T-helper 17 cell (primary cell): ENCODE data around the gene DCTN1. TPM values are rescaled to one million over a fixed set of nuclear protein-coding genes. Genes with fewer than 3 reads are reported as not detected.

Experiments used
- ATAC-seq: fragments of 150-1000 bp; cut with Tn5 transposase; 2 replicates; pipeline ENCODE4 v1.10.0; 2021; ENCODE audit warnings: mild to moderate bottlenecking, moderate library complexity
- DNase-seq, 3 donors: peaks; one replicate each; pipeline versions ENCODE4 v3.0.0 to v3.0.0-alpha.2; 2020 to 2021
- H3K9me3 ChIP-seq: one replicate; pipeline ENCODE4 v1.7.0; 2013; ENCODE audit warnings: low read length, mild to moderate bottlenecking; ENCODE audit not compliant: control insufficient read depth, poor library complexity, severe bottlenecking
- H3K27ac Mint-ChIP-seq: one replicate; pipeline ENCODE4 v1.8.0; 2022; ENCODE audit warnings: mild to moderate bottlenecking, moderate library complexity, mixed read lengths
- H3K27me3 Mint-ChIP-seq: one replicate; pipeline ENCODE4 v1.8.0; 2022; ENCODE audit warnings: mixed read lengths
- H3K36me3 Mint-ChIP-seq: one replicate; pipeline ENCODE4 v1.8.0; 2022; ENCODE audit warnings: low read depth, mixed read lengths
- H3K4me1 Mint-ChIP-seq: one replicate; pipeline ENCODE4 v1.8.0; 2022; ENCODE audit warnings: mild to moderate bottlenecking, mixed read lengths
- H3K4me3 Mint-ChIP-seq: one replicate; pipeline ENCODE4 v1.8.0; 2022; ENCODE audit warnings: mild to moderate bottlenecking, moderate library complexity, mixed read lengths
- total RNA-seq, 4 donors: library from RNA in 2 of 4; stranded (reverse) in 2 of 4; gene quantifications; one replicate each; pipeline ENCODE4 v1.2.3 and lab custom pipeline; 2022 to 2026

The DCTN1 gene
- total RNA-seq, 2 donors from 2014 or later: 78.5 to 85.7 TPM

GRCh38 chr2:74321737-74322136 is 58.4 kb downstream of the DCTN1 start:
- Mint-ChIP-seq H3K27ac (no peak overlapping the region), H3K4me1 (no peaks in the 10 kb centered on the region), H3K27me3 (no peaks in the 10 kb centered on the region), H3K36me3 (peaks cover 6% of the 10 kb centered on the region), H3K4me3 (no peak overlapping the region)
- H3K9me3 ChIP-seq: no peaks in the 10 kb centered on the region
- no peak for DNase-seq
- no peak for ATAC-seq

- H3K4me3 Mint-ChIP-seq: no peak overlapping the region
- no peaks in the 10 kb centered on the region for H3K27me3 Mint-ChIP-seq
- ATAC-seq: no peak
- H3K36me3 Mint-ChIP-seq: peaks cover 5% of the 10 kb centered on the region
- no peak for DNase-seq
- H3K27ac Mint-ChIP-seq: no peak overlapping the region
- no peaks in the 10 kb centered on the region for H3K9me3 ChIP-seq
- no peaks in the 10 kb centered on the region for H3K4me1 Mint-ChIP-seq
Observed at GRCh38 chr2:74317701-74318100, 62.4 kb downstream of the DCTN1 start.

- no peaks in the 10 kb centered on the region for H3K27me3 Mint-ChIP-seq
- H3K36me3 Mint-ChIP-seq: peaks cover 7% of the 10 kb centered on the region
- no peak overlapping the region for H3K27ac Mint-ChIP-seq
- H3K9me3 ChIP-seq: no peaks in the 10 kb centered on the region
- DNase-seq (no peak), ATAC-seq (no peak)
- H3K4me1 Mint-ChIP-seq: no peaks in the 10 kb centered on the region
- no peak overlapping the region for H3K4me3 Mint-ChIP-seq
Observed at GRCh38 chr2:74316627-74317295, 63.4 kb downstream of the DCTN1 start.

GRCh38 chr2:74314107-74314506 is 66.0 kb downstream of the DCTN1 start:
- Mint-ChIP-seq H3K4me3 (no peak overlapping the region), H3K36me3 (peaks cover 10% of the 10 kb centered on the region), H3K27ac (no peak overlapping the region), H3K27me3 (no peaks in the 10 kb centered on the region), H3K4me1 (no peaks in the 10 kb centered on the region)
- ATAC-seq: no peak
- no peaks in the 10 kb centered on the region for H3K9me3 ChIP-seq
- DNase-seq: no peak

- Mint-ChIP-seq H3K27ac (no peak overlapping the region), H3K4me3 (no peak overlapping the region), H3K4me1 (no peaks in the 10 kb centered on the region), H3K36me3 (peaks cover 10% of the 10 kb centered on the region), H3K27me3 (no peaks in the 10 kb centered on the region)
- ATAC-seq (no peak), DNase-seq (no peak)
- no peaks in the 10 kb centered on the region for H3K9me3 ChIP-seq
Observed at GRCh38 chr2:74313497-74313896, 66.6 kb downstream of the DCTN1 start.

GRCh38 chr2:74312913-74313312 is 67.2 kb downstream of the DCTN1 start:
- ATAC-seq: no peak
- no peak overlapping the region for H3K4me3 Mint-ChIP-seq
- no peak overlapping the region for H3K27ac Mint-ChIP-seq
- H3K36me3 Mint-ChIP-seq: peaks cover 10% of the 10 kb centered on the region
- H3K27me3 Mint-ChIP-seq: no peaks in the 10 kb centered on the region
- DNase-seq: no peak
- H3K9me3 ChIP-seq: no peaks in the 10 kb centered on the region
- H3K4me1 Mint-ChIP-seq: no peaks in the 10 kb centered on the region

Other genes starting within 250 kb of the DCTN1 start
- gene BOLA3, start 232.4 kb downstream of the DCTN1 start, total RNA-seq: 10 to 100 TPM; 15.5 to 23.3 TPM
- gene MOB1A, start 201.4 kb downstream of the DCTN1 start, total RNA-seq: 100 to 1,000 TPM; 138 to 183 TPM
- gene MTHFD2, start 181.7 kb downstream of the DCTN1 start, total RNA-seq: 10 to 100 TPM; 30.8 to 47.5 TPM
- 10 to 100 TPM in 1 of 2 donors, 1 to 10 TPM in 1; 9.1 to 10.5 TPM for gene SLC4A5, start 36.9 kb downstream of the DCTN1 start, total RNA-seq
- 1 to 10 TPM; 2.9 to 3.3 TPM for gene C2orf81, start 41.3 kb upstream of the DCTN1 start, total RNA-seq
- gene WDR54, start 41.4 kb upstream of the DCTN1 start, total RNA-seq: 10 to 100 TPM; 33.6 to 42.8 TPM
- gene RTKN, start 61.6 kb upstream of the DCTN1 start, total RNA-seq: under 1 TPM; 0.37 to 0.57 TPM
- gene INO80B, start 74.8 kb upstream of the DCTN1 start, total RNA-seq: 10 to 100 TPM; 35.1 to 45.2 TPM
- 10 to 100 TPM; 61.7 to 64.2 TPM for gene WBP1, start 78.1 kb upstream of the DCTN1 start, total RNA-seq
- gene MOGS, start 85.1 kb upstream of the DCTN1 start, total RNA-seq: 10 to 100 TPM; 66.2 to 68.9 TPM
- 10 to 100 TPM; 31.4 to 67.9 TPM for gene MRPL53, start 92.4 kb upstream of the DCTN1 start, total RNA-seq
- 10 to 100 TPM; 13.7 to 14.7 TPM for gene CCDC142, start 102.7 kb upstream of the DCTN1 start, total RNA-seq
- gene TTC31, start 102.8 kb upstream of the DCTN1 start, total RNA-seq: 10 to 100 TPM; 32.3 to 36.6 TPM
- under 1 TPM in 1 of 2 donors, not detected in 1; 0.26 TPM for gene LBX2, start 119.3 kb upstream of the DCTN1 start, total RNA-seq
- 10 to 100 TPM; 28.2 to 31.5 TPM for gene PCGF1, start 127.4 kb upstream of the DCTN1 start, total RNA-seq
- 1 to 10 TPM in 1 of 2 donors, under 1 TPM in 1; 0.16 to 1.5 TPM for gene TLX2, start 134.1 kb upstream of the DCTN1 start, total RNA-seq
- under 1 TPM in 1 of 2 donors, not detected in 1; 0.23 TPM for gene DQX1, start 145.9 kb upstream of the DCTN1 start, total RNA-seq
- gene AUP1, start 149.4 kb upstream of the DCTN1 start, total RNA-seq: 100 to 1,000 TPM; 139 to 153 TPM
- 10 to 100 TPM; 18.5 to 21.4 TPM for gene HTRA2, start 149.6 kb upstream of the DCTN1 start, total RNA-seq
- gene LOXL3, start 173.6 kb upstream of the DCTN1 start, total RNA-seq: 1 to 10 TPM in 1 of 2 donors, under 1 TPM in 1; 0.75 to 2.0 TPM
- gene DOK1, start 174.4 kb upstream of the DCTN1 start, total RNA-seq: 10 to 100 TPM in 1 of 2 donors, 1 to 10 TPM in 1; 8.3 to 14.6 TPM